Stimulated activated CD4-positive, alpha-beta T cell treated with anti-CD3 and anti-CD28 coated beads, Interleukin-1b, Interleukin-23, amount 100 ng/mL, for 24 hours (primary cell): Measurements from ENCODE around the gene THADA.
A peak's percentile ranks its signal among the peaks of the same experiment; 100 is the strongest.
"Not testable (repeated sequence)": the region's sequence is repeated elsewhere in the genome, so short reads cannot be mapped to it uniquely, and the experiment has no call there.

Experiments
- DNase-seq, 4 experiments: peaks; one replicate each; pipeline ENCODE4 v3.0.0-alpha.2; 2020; ENCODE audit warnings: low read depth in 4 of 4, low spot score in 1 of 4

The THADA gene

GRCh38 chr2:43193652-43194120 lies 402.2 kb downstream of the THADA start:
- no peak for DNase-seq

GRCh38 chr2:43192744-43193651 lies 402.8 kb downstream of the THADA start:
- no peak for DNase-seq

GRCh38 chr2:43191947-43192516 lies 403.8 kb downstream of the THADA start:
- DNase-seq, result no peak

GRCh38 chr2:43190311-43191052 lies 405.4 kb downstream of the THADA start:
- no peak for DNase-seq

- DNase-seq, result not testable (repeated sequence)
Measured at GRCh38 chr2:43189861-43190260, 406.0 kb downstream of the THADA start.

GRCh38 chr2:43188561-43189386 lies 407.1 kb downstream of the THADA start:
- DNase-seq, result no peak

GRCh38 chr2:43186679-43187374 lies 409.0 kb downstream of the THADA start:
- DNase-seq, result no peak

- no peak for DNase-seq
Measured at GRCh38 chr2:43186321-43186678, 409.5 kb downstream of the THADA start.

- DNase-seq, result no peak
Measured at GRCh38 chr2:43185146-43185545, 410.7 kb downstream of the THADA start.

GRCh38 chr2:43184339-43184895 lies 411.4 kb downstream of the THADA start:
- peak in 2 of 4 experiments; percentile 37 to 47 for DNase-seq

GRCh38 chr2:43183743-43184142 lies 412.1 kb downstream of the THADA start:
- no peak for DNase-seq

- DNase-seq, result no peak
Measured at GRCh38 chr2:43180897-43181296, 414.9 kb downstream of the THADA start.
